Measurements from ENCODE around the gene STC2.
A peak's percentile ranks its signal among the peaks of the same experiment; 100 is the strongest.

STC2 gene

GRCh38 chr5:173328844-173329490, 753 bp upstream of the STC2 start:
- DNase-seq = no peak

- no peak for DNase-seq
These were observed 898 bp downstream of the STC2 start for GRCh38 chr5:173327084-173327947.

GRCh38 chr5:173326501-173326960, 1.7 kb downstream of the STC2 start:
- no peak for DNase-seq

- no peak for DNase-seq
These were observed 3.0 kb downstream of the STC2 start for GRCh38 chr5:173325091-173325698.

- peak; percentile 87 for DNase-seq
These were observed 3.9 kb downstream of the STC2 start for GRCh38 chr5:173324115-173325001.

GRCh38 chr5:173323799-173324114, 4.5 kb downstream of the STC2 start:
- DNase-seq = no peak

GRCh38 chr5:173323106-173323798, 5.0 kb downstream of the STC2 start:
- no peak for DNase-seq

GRCh38 chr5:173321886-173322285, 6.3 kb downstream of the STC2 start:
- no peak for DNase-seq

- peak; percentile 68 for DNase-seq
These were observed 8.0 kb downstream of the STC2 start for GRCh38 chr5:173320259-173320658.

GRCh38 chr5:173319646-173320045, 8.6 kb downstream of the STC2 start:
- DNase-seq = peak; percentile 49

- DNase-seq = no peak
These were observed 9.2 kb downstream of the STC2 start for GRCh38 chr5:173318881-173319620.

GRCh38 chr5:173318330-173318729, 9.9 kb downstream of the STC2 start:
- DNase-seq = no peak

- no peak for DNase-seq
These were observed 10.4 kb downstream of the STC2 start for GRCh38 chr5:173317852-173318251.

GRCh38 chr5:173317091-173317730, 11.0 kb downstream of the STC2 start:
- DNase-seq = no peak

- DNase-seq = no peak
These were observed 11.7 kb downstream of the STC2 start for GRCh38 chr5:173316339-173317020.

- peak; percentile 63 for DNase-seq
These were observed 12.5 kb downstream of the STC2 start for GRCh38 chr5:173315495-173316338.

GRCh38 chr5:173314166-173314952, 13.9 kb downstream of the STC2 start:
- no peak for DNase-seq

GRCh38 chr5:173313351-173313801, 14.8 kb downstream of the STC2 start:
- DNase-seq = no peak
